Astrocyte (in vitro differentiated cells and primary cell): ENCODE data around the gene TNPO1. TPM values are rescaled to one million over a fixed set of nuclear protein-coding genes. Genes with fewer than 3 reads are reported as not detected.

ENCODE experiments used
- DNase-seq: peaks from one replicate; pipeline ENCODE4 v3.0.0-alpha.2; 2010; ENCODE audit warnings: low read depth
- FAIRE-seq: peaks from 2 replicates; lab custom pipeline; 2011; peaks lifted over from hg19 to GRCh38; lab: Jason Lieb, UNC
- H2AFZ ChIP-seq: 2 replicates; pipeline ENCODE4 v1.6.0; 2012; ENCODE audit warnings: low read depth, low read length, inconsistent platforms
- H3K27ac ChIP-seq: 2 replicates; pipeline ENCODE4 v1.5.1; 2011; ENCODE audit warnings: low read depth, low read length, inconsistent platforms
- H3K27me3 ChIP-seq: 2 replicates; pipeline ENCODE4 v1.6.0; 2011; ENCODE audit warnings: low read length, inconsistent platforms; ENCODE audit not compliant: insufficient read depth
- H3K36me3 ChIP-seq: 2 replicates; pipeline ENCODE4 v1.5.1; 2011; ENCODE audit warnings: low read length, inconsistent platforms; ENCODE audit not compliant: insufficient read depth
- H3K4me1 ChIP-seq: 2 replicates; pipeline ENCODE4 v1.5.1; 2011; ENCODE audit warnings: low read length, inconsistent platforms; ENCODE audit not compliant: insufficient read depth
- H3K4me2 ChIP-seq: 2 replicates; pipeline ENCODE4 v1.6.0; 2012; ENCODE audit warnings: low read length, inconsistent platforms
- H3K4me3 ChIP-seq: 2 replicates; pipeline ENCODE4 v1.5.1; 2011; ENCODE audit warnings: low read depth, mild to moderate bottlenecking, low read length, inconsistent platforms; ENCODE audit not compliant: insufficient read depth
- H3K79me2 ChIP-seq: 2 replicates; pipeline ENCODE4 v1.6.0; 2012; ENCODE audit warnings: mild to moderate bottlenecking, low read length, inconsistent platforms; ENCODE audit not compliant: insufficient read depth
- H3K9ac ChIP-seq: 2 replicates; pipeline ENCODE4 v1.6.0; 2012; ENCODE audit warnings: mild to moderate bottlenecking, low read length, inconsistent platforms
- H3K9me3 ChIP-seq: 2 replicates; pipeline ENCODE4 v1.5.1; 2012; ENCODE audit warnings: low read depth, mild to moderate bottlenecking, low read length, inconsistent platforms; ENCODE audit not compliant: insufficient read depth
- H4K20me1 ChIP-seq: 2 replicates; pipeline ENCODE4 v1.6.0; 2012; ENCODE audit warnings: low read length, inconsistent platforms; ENCODE audit not compliant: insufficient read depth
- H3K27ac Mint-ChIP-seq: one replicate; pipeline ENCODE4 v1.8.0; 2021; ENCODE audit warnings: mild to moderate bottlenecking, mixed read lengths; ENCODE audit not compliant: unreplicated experiment
- H3K27me3 Mint-ChIP-seq: one replicate; pipeline ENCODE4 v1.8.0; 2021; ENCODE audit warnings: low read depth, mixed read lengths; ENCODE audit not compliant: unreplicated experiment
- H3K36me3 Mint-ChIP-seq: one replicate; pipeline ENCODE4 v1.8.0; 2021; ENCODE audit warnings: low read depth, mixed read lengths; ENCODE audit not compliant: unreplicated experiment
- H3K4me1 Mint-ChIP-seq: one replicate; pipeline ENCODE4 v1.8.0; 2021; ENCODE audit warnings: low read depth, mixed read lengths; ENCODE audit not compliant: unreplicated experiment
- H3K4me3 Mint-ChIP-seq: one replicate; pipeline ENCODE4 v1.8.0; 2021; ENCODE audit warnings: mild to moderate bottlenecking, moderate library complexity, mixed read lengths; ENCODE audit not compliant: unreplicated experiment
- H3K9me3 Mint-ChIP-seq: one replicate; pipeline ENCODE4 v1.8.0; 2021; ENCODE audit warnings: mild to moderate bottlenecking, mixed read lengths; ENCODE audit not compliant: unreplicated experiment
- EZH2 ChIP-seq: IDR thresholded peaks from 2 replicates; pipeline ENCODE4 v1.6.1; 2012; ENCODE audit warnings: mild to moderate bottlenecking, low read length, inconsistent platforms; ENCODE audit not compliant: insufficient read depth
- total RNA-seq: library from RNA; stranded (reverse); gene quantifications from 2 replicates; pipeline ENCODE4 v1.2.1, GENCODE V29; 2021
- TF ChIP-seq, protein P1 (sequence below): IDR thresholded peaks from 2 replicates; pipeline ENCODE4 v1.5.1; 2011; ENCODE audit warnings: low read depth, mild to moderate bottlenecking, inconsistent platforms, low read length, moderate library complexity; ENCODE audit not compliant: insufficient read depth

TNPO1 gene
- total RNA-seq, 1 donor from 2014 or later, result 184 TPM

DNA sequence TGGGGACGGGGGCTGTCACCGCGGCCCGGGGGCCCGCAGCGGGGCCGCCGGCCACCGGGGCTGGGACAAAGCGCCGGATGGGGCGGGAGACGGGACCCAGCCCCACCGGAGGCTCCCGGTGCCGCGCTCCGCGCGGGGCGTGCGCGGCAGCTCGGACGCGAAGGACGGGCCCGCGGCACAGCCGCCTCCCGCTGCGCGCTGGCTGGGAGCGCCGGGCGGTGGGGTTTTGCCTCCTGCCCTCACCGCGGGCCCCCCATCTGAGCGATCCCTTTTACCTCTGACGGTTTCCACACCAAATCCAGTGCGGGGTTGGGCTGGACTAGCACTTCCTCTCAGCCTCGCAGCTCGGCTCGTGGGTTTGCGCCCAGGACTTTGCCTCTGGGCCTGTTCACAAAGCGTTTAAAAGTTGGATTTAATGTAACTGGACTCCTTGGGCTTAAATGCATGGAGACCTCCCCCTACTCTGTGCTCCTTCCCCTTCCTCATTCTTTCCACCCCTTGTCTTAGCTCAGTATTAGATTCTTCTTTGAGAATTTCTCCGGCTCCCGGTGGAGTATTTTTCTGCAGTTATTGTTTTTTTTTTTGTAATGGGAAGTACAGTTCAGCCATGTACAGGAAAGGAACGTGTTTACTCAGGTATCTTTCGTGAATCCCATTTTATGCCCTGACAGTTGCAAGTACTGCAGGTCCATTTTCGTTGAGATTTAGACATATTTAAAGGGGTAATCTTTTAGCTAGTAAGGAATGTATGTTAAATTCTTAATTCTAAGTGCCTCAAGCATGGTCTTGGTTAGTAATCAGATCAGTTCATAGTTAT is 140.1 kb downstream of the TNPO1 start:
- H3K4me3 ChIP-seq, result peak overlapping the region; percentile 91
- H3K4me3 Mint-ChIP-seq, result peak overlapping the region; percentile 92
- no peaks in the 10 kb centered on the region for H3K27me3 ChIP-seq
- H3K36me3 Mint-ChIP-seq, result peaks cover 3% of the 10 kb centered on the region
- H3K9me3 Mint-ChIP-seq, result peaks cover 1% of the 10 kb centered on the region
- H3K27ac ChIP-seq, result peak overlapping the region; percentile 96
- H3K4me1 ChIP-seq, result peaks cover 29% of the 10 kb centered on the region
- peak overlapping the region; percentile 82 for H2AFZ ChIP-seq
- H3K4me2 ChIP-seq, result peak overlapping the region; percentile 91
- peaks cover 15% of the 10 kb centered on the region for H3K4me1 Mint-ChIP-seq
- no peaks in the 10 kb centered on the region for H3K27me3 Mint-ChIP-seq
- H3K9ac ChIP-seq, result peak overlapping the region; percentile 87
- no peaks in the 10 kb centered on the region for H3K9me3 ChIP-seq
- H4K20me1 ChIP-seq, result peaks cover 9% of the 10 kb centered on the region
- DNase-seq (peak; percentile 62), FAIRE-seq (peak; percentile 60)
- H3K27ac Mint-ChIP-seq, result peak overlapping the region; percentile 55
- TF ChIP-seq EZH2, result no peak
- TF ChIP-seq, protein P1, sequence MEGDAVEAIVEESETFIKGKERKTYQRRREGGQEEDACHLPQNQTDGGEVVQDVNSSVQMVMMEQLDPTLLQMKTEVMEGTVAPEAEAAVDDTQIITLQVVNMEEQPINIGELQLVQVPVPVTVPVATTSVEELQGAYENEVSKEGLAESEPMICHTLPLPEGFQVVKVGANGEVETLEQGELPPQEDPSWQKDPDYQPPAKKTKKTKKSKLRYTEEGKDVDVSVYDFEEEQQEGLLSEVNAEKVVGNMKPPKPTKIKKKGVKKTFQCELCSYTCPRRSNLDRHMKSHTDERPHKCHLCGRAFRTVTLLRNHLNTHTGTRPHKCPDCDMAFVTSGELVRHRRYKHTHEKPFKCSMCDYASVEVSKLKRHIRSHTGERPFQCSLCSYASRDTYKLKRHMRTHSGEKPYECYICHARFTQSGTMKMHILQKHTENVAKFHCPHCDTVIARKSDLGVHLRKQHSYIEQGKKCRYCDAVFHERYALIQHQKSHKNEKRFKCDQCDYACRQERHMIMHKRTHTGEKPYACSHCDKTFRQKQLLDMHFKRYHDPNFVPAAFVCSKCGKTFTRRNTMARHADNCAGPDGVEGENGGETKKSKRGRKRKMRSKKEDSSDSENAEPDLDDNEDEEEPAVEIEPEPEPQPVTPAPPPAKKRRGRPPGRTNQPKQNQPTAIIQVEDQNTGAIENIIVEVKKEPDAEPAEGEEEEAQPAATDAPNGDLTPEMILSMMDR, result no peak
- no peaks in the 10 kb centered on the region for H3K36me3 ChIP-seq
- H3K79me2 ChIP-seq, result peaks cover 59% of the 10 kb centered on the region

DNA sequence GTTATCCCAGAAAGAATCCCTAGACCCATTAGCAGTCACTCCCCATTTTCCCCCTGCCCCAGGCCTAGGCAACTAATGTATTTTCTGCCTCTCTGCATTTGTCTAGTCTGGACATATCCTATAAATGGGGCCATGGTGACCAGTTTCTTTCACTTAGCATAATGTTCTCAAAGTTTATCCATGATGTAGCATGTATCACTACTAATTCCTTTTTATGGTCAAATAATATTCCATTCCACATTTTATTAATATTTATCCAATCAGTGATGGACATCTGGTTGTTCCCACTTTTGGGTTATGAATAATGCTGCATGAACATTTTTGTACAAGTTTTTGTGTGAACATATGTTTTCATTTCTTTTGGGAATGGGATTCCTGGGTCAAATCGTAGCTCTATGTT is 140.9 kb downstream of the TNPO1 start:
- Histone ChIP-seq H3K9ac (peak overlapping the region; percentile 87), H3K4me1 (peaks cover 21% of the 10 kb centered on the region), H3K4me3 (peak overlapping the region; percentile 91), H3K9me3 (no peaks in the 10 kb centered on the region), H4K20me1 (peaks cover 12% of the 10 kb centered on the region), H3K36me3 (no peaks in the 10 kb centered on the region), H3K4me2 (peak overlapping the region; percentile 91), H3K27ac (no peak overlapping the region), H3K27me3 (no peaks in the 10 kb centered on the region), H3K79me2 (peaks cover 67% of the 10 kb centered on the region), H2AFZ (no peak overlapping the region)
- peaks cover 1% of the 10 kb centered on the region for H3K9me3 Mint-ChIP-seq
- no peak for TF ChIP-seq EZH2
- TF ChIP-seq, protein P1, result no peak
- H3K4me3 Mint-ChIP-seq, result peak overlapping the region; percentile 92
- DNase-seq, result no peak
- H3K27ac Mint-ChIP-seq, result no peak overlapping the region
- H3K4me1 Mint-ChIP-seq, result peaks cover 12% of the 10 kb centered on the region
- FAIRE-seq, result no peak
- H3K36me3 Mint-ChIP-seq, result peaks cover 3% of the 10 kb centered on the region
- H3K27me3 Mint-ChIP-seq, result no peaks in the 10 kb centered on the region

DNA sequence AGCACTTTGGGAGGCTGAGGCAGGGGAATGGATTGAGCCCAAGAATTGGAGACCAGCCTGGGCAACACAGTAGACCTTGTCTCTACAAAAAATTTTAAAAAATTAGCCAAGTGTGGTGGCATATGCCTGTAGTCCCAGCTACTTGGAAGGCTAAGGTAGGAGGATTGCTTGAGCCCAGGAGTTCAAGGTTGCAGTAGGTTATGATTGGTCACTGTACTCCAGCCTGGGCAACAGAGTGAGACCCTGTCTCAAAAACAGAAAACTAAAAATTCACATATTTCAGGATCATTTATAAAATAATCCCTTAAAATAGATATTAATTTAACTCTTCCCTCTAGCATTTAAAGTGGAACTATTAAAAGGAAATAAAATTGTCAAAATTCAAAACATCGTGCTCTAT is 142.8 kb downstream of the TNPO1 start:
- peaks cover 82% of the 10 kb centered on the region for H3K79me2 ChIP-seq
- H4K20me1 ChIP-seq, result peaks cover 22% of the 10 kb centered on the region
- H3K4me1 ChIP-seq, result peaks cover 11% of the 10 kb centered on the region

More for the DNA sequence above, 142.8 kb downstream of the TNPO1 start:
- H3K27me3 ChIP-seq, result no peaks in the 10 kb centered on the region
- H3K4me3 Mint-ChIP-seq, result no peak overlapping the region
- DNase-seq (no peak), FAIRE-seq (no peak)
- TF ChIP-seq, protein P1, result no peak
- no peak for TF ChIP-seq EZH2
- H3K4me1 Mint-ChIP-seq, result peaks cover 5% of the 10 kb centered on the region
- H3K9ac ChIP-seq, result no peak overlapping the region
- H3K4me2 ChIP-seq, result no peak overlapping the region
- no peak overlapping the region for H2AFZ ChIP-seq
- no peak overlapping the region for H3K27ac Mint-ChIP-seq
- H3K36me3 ChIP-seq, result no peaks in the 10 kb centered on the region
- H3K27me3 Mint-ChIP-seq, result no peaks in the 10 kb centered on the region
- H3K4me3 ChIP-seq, result no peak overlapping the region
- peaks cover 3% of the 10 kb centered on the region for H3K36me3 Mint-ChIP-seq
- peaks cover 1% of the 10 kb centered on the region for H3K9me3 Mint-ChIP-seq
- no peak overlapping the region for H3K27ac ChIP-seq
- H3K9me3 ChIP-seq, result no peaks in the 10 kb centered on the region
